GM18517 (cell line): Measurements from ENCODE around the gene TIAM1.
A peak's percentile ranks its signal among the peaks of the same experiment; 100 is the strongest.

Source experiments
- ATAC-seq: cut with Tn5 transposase; IDR thresholded peaks from one replicate; pipeline ENCODE4 v1.9.1; 2021; ENCODE audit warnings: mild to moderate bottlenecking, moderate library complexity; ENCODE audit not compliant: unreplicated experiment

The TIAM1 gene

DNA sequence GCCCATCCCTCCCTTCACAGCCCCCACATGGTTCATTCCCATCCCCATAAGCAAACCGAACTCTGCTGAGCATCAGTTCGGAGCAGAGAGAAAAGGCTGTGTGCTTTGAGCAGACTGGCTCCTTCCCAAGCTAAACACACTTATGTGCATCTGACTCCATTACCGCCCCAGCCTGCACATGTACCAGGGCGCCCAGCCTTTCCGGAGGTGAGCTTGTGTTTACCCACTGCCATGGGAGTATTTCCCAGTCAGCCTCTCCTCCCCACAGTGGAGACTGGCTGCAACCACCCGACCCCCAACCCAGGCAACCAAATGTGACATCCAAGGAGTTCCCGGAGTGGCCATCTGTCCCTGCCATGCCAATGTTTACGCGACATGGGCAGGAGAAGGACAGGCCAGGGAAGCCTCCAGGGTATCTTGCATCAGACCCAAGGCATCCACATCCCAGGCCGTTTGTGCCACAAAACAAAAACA lies 9.4 kb downstream of the TIAM1 start:
- ATAC-seq, result no peak

DNA sequence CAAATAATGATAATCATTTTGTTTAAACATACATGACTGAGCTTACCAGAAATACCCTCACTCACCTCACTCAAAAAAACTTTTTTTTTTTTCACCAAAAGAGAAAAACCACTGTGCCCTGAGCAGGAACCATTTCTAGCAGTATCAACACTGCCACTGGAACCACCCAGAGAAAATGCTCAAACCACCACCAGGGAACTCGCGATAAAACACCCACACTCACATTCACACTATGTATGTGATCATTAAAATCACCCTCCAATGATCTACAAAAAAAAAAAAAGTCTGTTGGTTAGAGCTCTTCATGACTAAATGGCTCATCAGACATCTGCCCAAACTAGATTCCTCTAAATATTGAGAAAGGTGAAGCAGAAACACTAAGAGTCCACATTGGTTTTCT lies 11.5 kb downstream of the TIAM1 start:
- no peak for ATAC-seq

DNA sequence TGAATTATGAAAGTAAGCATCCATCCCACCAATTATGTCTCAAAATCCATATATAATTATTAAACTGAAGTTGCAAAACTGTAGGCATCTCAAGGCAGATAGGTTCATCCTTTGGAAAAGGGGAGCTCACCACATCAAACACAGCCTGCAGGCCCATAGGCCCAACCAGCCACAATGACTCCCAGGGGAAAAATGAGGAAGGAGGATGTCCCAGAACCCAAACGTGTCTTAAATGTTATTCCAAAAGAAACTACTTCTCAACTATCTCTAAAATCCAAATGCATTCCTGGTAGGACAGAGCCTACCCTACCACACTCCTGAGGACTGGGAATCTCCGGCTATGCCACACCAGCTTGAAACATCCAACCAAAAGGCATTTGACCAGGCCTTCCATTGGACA lies 12.8 kb downstream of the TIAM1 start:
- ATAC-seq, result no peak

DNA sequence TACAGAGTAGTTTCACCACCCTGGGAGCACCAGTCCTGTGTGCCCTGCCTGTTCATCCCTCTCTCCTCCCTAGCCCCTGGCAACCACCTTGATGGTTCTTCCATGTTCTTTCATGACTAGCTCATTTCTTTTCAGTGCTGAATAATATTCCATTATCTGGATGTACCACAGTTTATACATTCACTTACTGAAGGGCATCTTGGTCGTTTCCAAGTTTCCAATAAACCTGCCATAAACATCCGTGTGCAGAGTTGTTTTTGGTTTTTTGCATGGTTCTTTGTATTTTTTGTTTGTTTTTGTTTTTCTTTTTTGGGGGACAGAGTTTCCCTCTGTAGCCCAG lies 13.9 kb downstream of the TIAM1 start:
- no peak for ATAC-seq

DNA sequence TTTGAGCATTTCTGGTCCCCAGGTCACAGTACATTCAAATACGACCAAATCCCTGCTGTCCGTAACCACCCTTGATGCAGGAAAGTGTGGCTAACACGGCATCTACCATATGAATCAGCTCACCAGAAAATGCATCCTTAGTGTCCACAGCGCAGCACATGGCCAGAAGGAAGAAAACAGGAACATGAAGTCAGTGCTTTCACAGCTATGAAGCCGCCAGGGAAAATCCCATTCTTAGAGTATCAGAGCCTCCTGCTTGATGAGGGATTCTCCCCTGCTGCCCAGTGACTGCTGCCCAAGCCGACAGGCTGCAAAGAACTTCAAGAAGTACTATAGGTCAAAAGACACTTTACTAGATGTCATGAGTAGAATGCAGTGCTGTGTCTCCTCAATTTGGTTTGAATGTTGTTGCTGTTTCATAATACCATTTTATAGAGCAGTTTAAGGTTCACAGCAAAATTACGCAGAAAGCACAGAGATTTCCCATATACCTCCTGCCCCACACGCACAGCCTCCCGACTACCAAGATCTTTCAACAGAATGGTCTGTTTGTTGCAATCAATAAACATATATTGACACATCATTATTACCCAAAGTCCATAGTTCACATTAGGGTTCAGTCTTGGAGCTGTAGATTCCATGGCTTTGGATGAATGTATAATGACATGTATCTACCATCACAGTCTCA lies 14.5 kb downstream of the TIAM1 start:
- no peak for ATAC-seq

DNA sequence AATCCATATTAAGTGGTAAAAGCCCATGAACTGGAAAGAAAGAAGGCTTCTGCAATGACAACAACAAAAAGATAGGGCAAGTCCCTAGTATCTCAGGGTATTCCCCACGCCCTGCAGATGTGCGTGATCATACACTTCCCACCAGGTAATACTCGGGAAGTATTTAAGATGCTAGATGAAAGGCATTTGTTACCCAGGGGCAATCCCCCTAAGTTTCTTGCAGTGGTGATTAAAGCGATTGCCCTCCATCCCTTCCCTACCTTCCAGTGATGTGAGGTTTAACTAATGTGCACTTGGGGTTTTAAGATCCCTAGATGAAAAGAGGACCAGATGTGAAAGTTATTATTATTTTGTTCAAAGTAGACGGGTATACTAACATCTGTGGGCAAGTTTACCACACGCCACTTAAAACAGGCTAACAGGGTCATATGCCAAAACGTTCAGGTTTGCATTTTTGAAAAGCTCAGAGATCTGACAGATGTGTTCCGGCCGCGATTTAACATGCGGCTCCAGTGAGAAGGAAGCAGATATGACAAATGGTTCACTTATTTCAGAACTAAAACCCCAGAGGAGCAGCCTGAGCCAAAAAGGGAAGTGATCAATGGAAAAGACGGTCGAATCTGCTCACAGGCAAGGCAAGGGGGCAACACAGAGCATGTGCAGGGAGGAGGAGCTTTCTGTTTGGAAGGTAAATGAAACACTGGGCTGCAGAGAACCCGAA lies 17.4 kb downstream of the TIAM1 start:
- ATAC-seq, result peak; percentile 97

DNA sequence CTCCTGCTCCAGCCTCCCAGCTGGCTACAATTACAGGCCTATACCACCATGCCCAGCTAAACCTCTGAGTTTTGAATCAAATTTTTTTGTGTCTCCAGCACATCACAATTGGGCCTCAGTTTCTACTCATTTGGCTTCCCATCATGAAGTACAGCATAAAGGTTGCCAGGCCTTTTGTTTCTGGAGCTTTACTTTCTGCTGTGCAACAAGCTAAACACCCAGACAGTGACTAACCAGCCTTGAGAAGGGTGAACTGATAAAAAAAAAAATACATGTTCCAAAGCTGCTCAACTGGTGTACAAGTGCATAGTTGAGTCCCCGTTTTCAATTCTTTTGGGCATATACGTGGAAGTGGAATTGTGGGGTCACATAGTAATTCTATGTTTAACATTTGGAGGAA lies 25.1 kb downstream of the TIAM1 start:
- no peak for ATAC-seq

DNA sequence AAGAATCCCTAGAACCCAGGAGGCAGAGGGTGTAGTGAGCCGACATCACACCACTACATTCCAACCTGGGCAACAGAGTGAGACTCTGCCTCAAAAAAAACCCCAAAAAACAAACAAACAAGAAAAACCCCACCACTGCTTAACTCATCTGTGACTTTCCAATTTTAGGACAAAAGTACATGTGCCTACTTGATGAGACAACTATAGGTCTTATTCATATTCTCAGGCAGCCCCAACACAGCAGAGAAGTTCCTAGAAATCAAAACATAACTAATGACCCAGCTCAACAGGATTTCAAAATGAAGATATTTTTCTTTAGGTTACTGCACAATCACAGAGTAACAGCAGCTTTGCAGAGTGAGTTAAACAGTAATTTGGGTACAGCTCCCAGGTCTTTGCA lies 26.4 kb downstream of the TIAM1 start:
- ATAC-seq, result no peak

DNA sequence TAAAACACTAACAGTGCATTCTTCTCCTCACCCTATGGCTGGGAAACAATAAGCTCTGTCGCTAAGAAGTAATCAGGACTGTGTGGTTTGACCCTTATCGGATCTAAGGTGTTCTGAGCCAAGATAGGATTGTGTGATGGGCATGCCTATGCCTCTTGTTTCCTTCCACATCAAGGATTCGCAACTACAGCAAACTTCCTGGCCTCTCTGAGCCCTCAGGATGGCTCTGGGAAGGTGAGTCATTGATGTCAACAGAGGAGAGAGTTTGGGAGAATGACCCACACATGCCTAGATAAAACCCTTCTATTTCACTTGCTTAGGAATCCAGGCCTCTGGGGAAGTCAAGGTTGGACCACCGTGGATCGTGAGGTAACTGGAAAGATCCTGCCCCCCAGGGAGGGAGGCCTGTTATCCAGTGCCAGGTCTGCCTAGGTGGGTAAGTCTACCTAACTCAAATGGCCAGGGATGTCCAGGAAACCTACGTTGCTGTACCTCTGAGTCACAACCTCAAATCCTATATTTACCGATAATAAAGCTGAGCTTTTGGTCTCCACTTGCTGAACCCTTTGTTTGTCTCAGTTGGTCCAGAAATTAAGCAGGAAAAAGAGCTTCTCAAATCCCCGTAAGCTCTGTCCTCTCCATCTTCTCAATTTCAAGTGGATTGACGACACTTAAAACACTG lies 27.4 kb downstream of the TIAM1 start:
- ATAC-seq, result no peak

DNA sequence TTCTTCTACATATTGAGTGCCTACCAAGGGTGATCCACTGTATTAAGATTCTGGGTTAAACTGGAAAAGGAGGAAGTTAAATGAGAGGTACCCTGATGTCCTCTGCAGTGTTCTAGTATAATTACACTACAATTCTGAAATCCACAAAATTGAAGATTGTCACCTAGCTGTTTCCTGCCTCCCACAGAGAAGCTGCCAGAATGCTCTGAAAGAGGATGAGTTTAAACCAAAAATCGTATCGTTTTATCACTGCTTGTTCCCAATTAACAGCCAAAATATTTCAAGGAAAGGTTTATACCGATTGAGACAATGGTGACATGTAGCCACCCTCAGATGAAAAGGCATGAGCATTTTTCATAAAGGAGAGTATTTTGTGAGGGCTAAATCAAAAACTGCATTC lies 28.0 kb downstream of the TIAM1 start:
- ATAC-seq, result no peak

DNA sequence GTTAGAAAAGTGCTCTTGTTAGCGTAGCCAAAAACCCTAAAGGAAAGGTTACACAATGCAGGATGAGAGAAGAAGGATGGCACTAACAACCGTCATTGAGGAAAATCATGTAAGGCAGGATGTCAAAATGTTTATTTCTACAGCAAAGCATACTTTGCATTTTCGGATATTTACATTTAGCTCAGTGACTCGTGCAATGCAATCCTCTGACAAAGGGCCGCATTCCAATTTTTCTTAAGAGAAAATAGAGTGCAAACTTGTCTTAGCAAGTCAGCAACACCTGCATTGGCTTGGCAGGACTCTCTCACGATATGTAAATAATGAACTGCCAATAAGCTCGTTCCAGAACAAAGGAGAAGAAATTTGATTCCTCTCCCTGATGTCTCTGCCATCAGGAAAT lies 33.3 kb downstream of the TIAM1 start:
- no peak for ATAC-seq

DNA sequence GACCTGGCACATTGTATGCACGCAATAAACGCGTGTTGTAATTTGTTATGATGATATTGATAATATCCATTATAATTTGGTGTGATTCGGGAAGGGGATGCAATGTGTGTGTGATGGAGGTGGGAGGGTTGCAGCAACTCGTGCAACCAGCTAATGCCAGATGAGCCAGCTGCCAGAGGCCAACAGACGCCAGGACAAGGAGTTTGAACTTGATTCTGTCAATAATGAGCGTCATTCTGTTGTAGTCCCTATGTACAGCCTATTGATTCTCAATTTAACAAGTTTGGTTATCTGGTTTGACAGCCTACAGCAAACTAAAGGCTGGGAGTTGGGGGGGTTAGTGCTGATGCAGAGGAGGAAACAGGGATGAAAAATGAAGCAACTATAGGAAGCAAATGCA lies 35.5 kb downstream of the TIAM1 start:
- ATAC-seq, result no peak

DNA sequence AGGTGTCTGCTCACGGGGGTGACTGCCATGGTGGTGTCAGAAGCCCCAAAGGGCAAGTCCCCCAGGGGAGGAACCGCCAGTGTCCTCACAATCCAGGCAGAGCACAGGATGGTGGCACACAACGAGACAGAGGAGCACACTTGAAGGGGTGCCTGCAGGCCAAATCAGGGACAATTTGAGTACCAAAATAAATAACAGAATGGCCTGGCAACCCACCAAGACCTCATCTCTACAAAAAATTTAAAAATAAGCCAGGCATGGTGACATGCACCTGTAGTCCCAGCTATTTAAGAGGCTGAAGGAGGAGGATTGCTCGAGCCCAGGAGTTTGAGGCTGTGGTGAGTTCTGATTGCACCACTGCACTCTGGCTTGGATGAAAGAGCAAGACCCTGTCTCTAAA lies 38.2 kb downstream of the TIAM1 start:
- ATAC-seq, result no peak

DNA sequence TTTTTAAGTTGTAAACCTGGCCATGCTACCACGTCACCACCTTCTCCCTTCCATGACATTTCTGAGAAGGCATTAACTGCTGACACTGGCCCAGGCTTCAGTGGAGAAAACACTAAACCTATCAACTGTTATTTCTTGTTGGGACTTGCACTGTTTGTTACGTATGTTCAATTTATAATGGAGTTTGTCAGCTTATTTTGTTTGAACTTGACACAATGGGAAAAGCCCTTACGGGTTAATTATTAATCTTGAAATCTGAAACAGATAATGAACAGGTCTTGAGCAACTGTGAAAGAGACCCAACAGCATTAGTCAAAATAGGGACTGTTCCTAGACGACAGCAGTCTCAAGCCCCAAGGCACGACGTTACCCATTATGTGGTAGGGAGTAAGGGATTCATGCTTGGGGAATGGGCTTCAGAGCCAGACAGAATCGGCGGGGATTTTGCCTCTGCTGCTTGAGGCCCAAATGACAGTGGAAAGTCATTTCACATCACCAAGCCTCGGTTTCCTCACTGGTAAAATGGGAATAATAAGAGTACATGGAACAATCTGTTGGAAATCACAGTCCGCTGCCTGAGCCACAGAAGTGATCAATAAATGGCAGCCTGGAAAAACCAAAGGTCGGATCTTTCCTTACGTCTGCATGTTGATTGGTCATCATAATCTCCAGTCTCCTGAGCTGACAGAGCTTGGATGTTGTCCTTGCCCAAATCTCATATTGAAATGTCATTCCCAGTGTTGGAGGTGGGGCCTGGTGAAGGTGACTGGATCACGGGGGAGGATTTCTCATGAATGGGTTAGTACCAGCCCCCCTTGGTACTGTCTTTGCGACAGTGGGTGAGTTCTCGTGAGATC lies 44.5 kb downstream of the TIAM1 start:
- ATAC-seq, result peak; percentile 56

DNA sequence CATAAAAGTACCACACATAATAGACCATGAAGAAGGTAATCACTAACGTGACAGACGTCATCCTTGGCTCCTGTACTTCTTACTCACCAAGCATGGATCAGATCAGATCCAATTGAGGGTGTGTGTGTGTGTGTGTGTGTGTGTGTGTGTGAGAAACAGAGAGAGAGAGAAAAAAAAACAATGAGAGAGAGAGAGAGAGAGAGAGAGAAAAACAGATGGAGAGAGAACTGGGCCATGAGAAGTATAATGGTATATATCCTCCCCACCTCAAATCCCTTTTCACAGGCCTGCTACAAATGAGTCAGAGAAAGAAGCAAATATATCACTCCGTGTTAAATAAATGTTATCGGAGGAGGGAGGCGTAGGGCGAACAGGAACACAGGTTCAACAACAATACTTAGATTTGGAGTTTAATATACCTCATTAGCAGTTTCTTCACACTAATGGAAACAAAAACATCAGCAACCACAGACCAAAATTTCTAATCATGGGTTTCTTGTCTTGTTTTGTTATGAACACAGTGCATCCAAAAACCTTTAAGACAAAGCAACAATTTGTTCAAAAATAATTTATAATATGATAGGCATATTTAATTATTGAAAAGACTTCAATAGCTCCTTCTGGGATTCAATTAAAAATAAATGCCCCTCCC lies 45.3 kb downstream of the TIAM1 start:
- peak; percentile 23 for ATAC-seq

DNA sequence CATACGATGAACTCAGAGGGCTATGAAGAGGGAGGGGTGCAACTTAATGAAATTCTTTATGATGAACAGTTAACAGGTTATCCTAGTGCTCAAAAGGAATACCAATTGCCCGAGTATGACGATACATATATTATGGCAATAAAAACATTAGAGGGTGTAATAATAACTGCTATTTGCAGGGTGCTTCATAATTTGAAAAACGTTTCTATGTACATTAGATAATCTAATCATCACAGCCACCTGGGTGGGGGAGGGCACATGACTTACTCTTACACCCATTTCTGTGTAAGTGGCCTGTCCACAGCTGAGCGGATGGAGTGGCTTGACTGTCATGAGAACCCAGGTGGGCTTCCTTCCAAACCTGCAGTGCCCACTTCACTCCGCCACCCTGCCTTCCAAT lies 46.3 kb downstream of the TIAM1 start:
- ATAC-seq, result no peak

DNA sequence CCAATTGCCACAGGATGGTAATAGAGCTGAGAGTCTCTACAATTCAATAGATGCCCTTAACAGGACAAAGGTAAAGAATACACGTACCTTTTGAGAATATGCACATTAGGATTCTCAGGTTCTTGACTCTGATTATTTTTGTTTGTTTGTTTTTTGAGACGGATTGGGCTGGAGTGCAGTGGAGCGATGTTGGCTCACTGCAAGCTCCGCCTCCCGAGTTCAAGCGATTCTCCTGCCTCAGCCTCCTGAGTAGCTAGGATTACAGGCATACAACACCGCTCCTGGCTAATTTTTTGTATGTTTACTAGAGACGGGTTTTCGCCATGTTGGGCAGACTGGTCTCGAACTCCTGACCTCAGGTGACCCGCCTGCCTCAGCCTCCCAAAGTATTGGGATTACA lies 48.4 kb downstream of the TIAM1 start:
- no peak for ATAC-seq

DNA sequence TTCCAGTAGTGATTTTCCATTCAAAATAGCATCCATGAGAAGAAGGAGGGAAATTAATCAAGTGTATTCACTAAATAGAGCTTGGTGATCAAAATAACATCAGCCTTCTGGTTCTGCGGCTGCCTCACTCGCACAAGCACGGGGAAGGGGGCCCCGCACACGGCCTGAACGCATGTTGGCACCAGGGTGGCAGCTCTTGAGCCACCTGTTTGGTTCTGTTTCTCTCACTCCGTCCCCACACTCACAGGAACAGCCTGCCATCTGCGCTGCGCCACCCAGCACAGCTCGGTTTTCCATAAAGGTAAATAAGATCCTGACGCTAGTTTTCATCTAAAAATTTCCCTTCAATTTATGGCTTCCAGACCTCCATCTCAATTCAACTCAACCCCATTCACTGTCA lies 49.4 kb downstream of the TIAM1 start:
- no peak for ATAC-seq

DNA sequence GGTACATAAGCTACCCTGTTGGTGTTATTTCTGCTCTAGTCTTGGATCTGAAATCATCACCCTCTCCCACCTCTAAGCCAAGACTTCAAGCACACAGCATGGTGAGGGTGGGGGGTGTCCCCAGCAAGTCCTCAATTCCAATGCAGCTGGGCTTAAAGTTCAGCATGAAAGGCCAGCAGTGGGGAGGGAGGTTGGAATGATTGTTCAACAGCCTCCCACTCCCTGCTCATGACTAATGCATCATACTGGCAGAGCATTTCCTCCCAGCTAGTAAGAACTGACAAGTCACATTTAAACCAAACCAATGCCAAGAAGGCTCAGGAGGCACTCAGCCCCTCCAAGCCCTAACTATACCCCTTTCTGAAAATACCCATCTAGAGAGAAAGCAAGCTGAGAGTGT lies 50.1 kb downstream of the TIAM1 start:
- no peak for ATAC-seq

DNA sequence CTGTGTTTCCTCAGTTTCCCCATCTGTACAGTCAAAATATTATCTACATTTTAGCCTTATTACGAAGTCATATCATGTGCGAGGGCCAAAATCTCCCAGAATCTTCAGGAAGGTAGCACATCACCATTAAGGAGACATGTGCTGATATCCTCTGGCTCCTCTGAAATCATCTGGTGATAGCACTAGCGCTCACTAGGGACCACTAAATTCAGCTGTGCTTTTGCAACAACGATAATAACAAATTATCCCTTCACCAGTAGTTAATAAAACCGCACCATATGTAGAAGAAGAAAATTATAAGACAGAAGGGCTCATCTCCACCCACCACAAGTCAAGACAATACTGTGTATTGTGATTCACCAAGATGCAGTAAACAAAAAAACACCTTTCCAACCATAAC lies 53.3 kb downstream of the TIAM1 start:
- ATAC-seq, result no peak

DNA sequence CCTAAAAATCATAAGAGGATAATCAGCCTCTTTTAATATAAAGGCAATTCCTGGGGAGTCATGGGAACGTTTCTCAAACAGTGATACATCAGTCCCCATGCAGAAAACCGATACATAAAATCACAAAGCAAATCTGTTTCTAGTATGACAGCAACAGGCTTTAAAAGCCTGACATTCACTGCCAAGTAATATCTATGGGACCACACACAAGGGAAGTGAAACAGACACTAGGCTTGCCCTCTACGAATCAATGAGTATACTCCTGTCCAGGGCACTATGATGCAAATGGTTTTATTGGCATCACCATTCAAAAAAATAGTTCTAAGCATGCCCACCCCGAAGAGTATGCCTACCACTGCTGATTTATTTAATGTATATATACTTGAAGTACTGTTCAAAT lies 54.4 kb downstream of the TIAM1 start:
- ATAC-seq, result no peak
